Muscle of leg (tissue), 11 donors: Measurements from ENCODE around the gene CPLANE2. TPM values are rescaled to one million over a fixed set of nuclear protein-coding genes. Genes with fewer than 3 reads are reported as not detected.

ENCODE experiments used
- DNase-seq: peaks from one replicate; pipeline ENCODE4 v3.0.0; 2013
- H3K27ac ChIP-seq: one replicate; pipeline ENCODE4 v1.5.1; 2013; ENCODE audit warnings: mild to moderate bottlenecking, low read length, control low read depth
- H3K27me3 ChIP-seq: one replicate; pipeline ENCODE4 v1.6.1; 2013; ENCODE audit warnings: low read length; ENCODE audit not compliant: control insufficient read depth, insufficient read depth
- H3K36me3 ChIP-seq: one replicate; pipeline ENCODE4 v1.6.1; 2013; ENCODE audit warnings: low read length; ENCODE audit not compliant: control insufficient read depth, insufficient read depth
- H3K4me1 ChIP-seq: one replicate; pipeline ENCODE4 v1.6.1; 2013; ENCODE audit warnings: low read length; ENCODE audit not compliant: control insufficient read depth, insufficient read depth
- H3K4me3 ChIP-seq: one replicate; pipeline ENCODE4 v1.5.1; 2013; ENCODE audit warnings: low read length, control low read depth
- H3K9me3 ChIP-seq: replicated peaks from 2 replicates; pipeline ENCODE4 v1.6.1; 2013; ENCODE audit warnings: low read depth, low read length; ENCODE audit not compliant: control insufficient read depth
- WGBS: methylation state at CpG from one replicate; pipeline ENCODE4 v1.1.5; 2013; ENCODE audit warnings: missing lambda C conversion rate; ENCODE audit not compliant: insufficient coverage; 5-methylcytosine and 5-hydroxymethylcytosine counted together
- polyA plus RNA-seq, 8 donors: library from polyadenylated mRNA; unstranded; fragments of 120-200 nt; gene quantifications; one replicate each; pipeline versions ENCODE4 v1.2.1 to v1.2.3, GENCODE V29; 2013; ENCODE audit warnings: inconsistent platforms in 1 of 8, low replicate concordance in 1 of 8; ENCODE audit not compliant: insufficient read length in 8 of 8, insufficient read depth in 1 of 8
- total RNA-seq: library from RNA; stranded (reverse); fragments of 120-200 nt; gene quantifications from one replicate; pipeline ENCODE4 v1.2.4, GENCODE V29; 2013

Gene CPLANE2
- total and polyA plus RNA-seq, 9 donors = 1.7 to 3.4 (median 2.8) TPM

DNA sequence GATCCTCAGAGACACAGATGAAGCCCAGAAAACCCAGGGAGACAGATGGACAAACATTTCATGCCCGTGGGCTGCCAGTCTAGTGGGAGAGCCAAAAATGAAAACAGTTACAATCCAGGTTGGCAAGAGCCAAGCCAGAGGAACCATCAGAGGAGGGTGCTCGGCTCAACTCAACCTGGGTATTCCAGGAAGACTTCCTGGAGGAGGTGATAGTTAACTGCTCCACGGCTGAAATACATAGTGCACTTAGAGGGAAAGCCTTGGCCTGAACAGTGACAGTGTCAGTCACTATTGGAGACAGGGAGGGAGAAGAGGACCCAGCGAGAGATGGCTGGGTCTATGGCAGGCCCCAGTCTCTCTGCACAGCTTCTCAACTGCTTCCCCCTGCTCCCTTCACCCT is 26.4 kb downstream of the CPLANE2 start:
- Histone ChIP-seq H3K4me1 (peaks cover 20% of the 10 kb centered on the region), H3K4me3 (no peak overlapping the region), H3K27ac (no peak overlapping the region), H3K36me3 (no peaks in the 10 kb centered on the region), H3K27me3 (no peaks in the 10 kb centered on the region), H3K9me3 (no peaks in the 10 kb centered on the region)
- DNase-seq = no peak
- WGBS = 77% methylated on average over 3 of the region's 4 CpGs

GRCh38 chr1:16209847-16210407 is 27.1 kb downstream of the CPLANE2 start:
- Histone ChIP-seq H3K27ac (no peak overlapping the region), H3K27me3 (no peaks in the 10 kb centered on the region), H3K4me1 (peaks cover 19% of the 10 kb centered on the region), H3K9me3 (no peaks in the 10 kb centered on the region), H3K4me3 (no peak overlapping the region), H3K36me3 (no peaks in the 10 kb centered on the region)
- 57% methylated on average over 9 of the region's 11 CpGs for WGBS
- DNase-seq = no peak

- Histone ChIP-seq H3K27me3 (no peaks in the 10 kb centered on the region), H3K9me3 (no peaks in the 10 kb centered on the region), H3K4me1 (peaks cover 19% of the 10 kb centered on the region), H3K36me3 (peaks cover under 1% of the 10 kb centered on the region), H3K27ac (no peak overlapping the region), H3K4me3 (no peak overlapping the region)
- no peak for DNase-seq
- 90% methylated on average over 7 of the region's 9 CpGs for WGBS
Measured at GRCh38 chr1:16209132-16209846, 27.7 kb downstream of the CPLANE2 start.

DNA sequence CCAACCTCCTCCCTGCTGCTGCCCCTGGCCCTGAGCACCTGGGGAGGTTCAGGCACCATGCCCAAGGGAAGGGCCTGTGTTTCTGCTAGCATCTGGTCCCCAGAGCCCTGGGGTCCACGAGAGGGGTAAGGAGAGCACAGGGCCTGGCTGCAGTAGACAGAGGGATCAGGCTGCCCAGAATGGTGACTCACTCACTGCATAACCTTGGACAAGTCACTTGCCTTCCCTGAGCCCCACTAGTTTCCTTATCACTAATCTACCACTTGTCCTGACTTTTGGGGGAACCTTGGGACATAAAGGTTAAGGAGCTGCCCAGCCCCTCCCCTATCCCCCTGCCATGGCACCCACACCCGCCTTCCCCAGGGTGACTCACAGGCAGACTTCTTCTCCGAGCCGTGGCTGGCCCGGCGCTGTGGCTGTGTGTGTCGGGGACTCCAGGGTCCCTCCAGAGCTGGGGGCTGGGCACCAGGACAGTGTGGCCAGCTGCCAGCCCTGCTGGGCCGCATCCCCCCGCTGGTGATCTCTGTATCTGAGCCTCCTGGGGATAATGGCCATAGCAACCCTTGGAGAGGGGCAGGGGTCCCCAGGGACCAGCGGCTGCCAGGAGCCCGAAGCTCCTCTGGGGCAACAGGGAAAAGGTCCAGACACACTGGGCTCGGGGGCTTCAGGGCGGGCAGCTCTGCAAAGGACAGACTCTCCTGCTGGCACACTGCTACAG is 28.6 kb downstream of the CPLANE2 start:
- H3K4me1 ChIP-seq = peaks cover 19% of the 10 kb centered on the region
- no peak overlapping the region for H3K27ac ChIP-seq
- no peak for DNase-seq
- H3K4me3 ChIP-seq = no peak overlapping the region
- H3K9me3 ChIP-seq = no peaks in the 10 kb centered on the region
- H3K27me3 ChIP-seq = no peaks in the 10 kb centered on the region
- H3K36me3 ChIP-seq = peaks cover 3% of the 10 kb centered on the region
- WGBS = 71% methylated on average over 12 of the region's 13 CpGs

- Histone ChIP-seq H3K4me1 (peaks cover 19% of the 10 kb centered on the region), H3K36me3 (peaks cover 3% of the 10 kb centered on the region), H3K4me3 (peak overlapping the region; percentile 26), H3K9me3 (no peaks in the 10 kb centered on the region), H3K27ac (peak overlapping the region; percentile 76), H3K27me3 (no peaks in the 10 kb centered on the region)
- 46% methylated on average over 40 of the region's 51 CpGs for WGBS
- DNase-seq = no peak
Measured at GRCh38 chr1:16207318-16208269, 29.4 kb downstream of the CPLANE2 start.

GRCh38 chr1:16206547-16207317 is 30.3 kb downstream of the CPLANE2 start:
- Histone ChIP-seq H3K27me3 (no peaks in the 10 kb centered on the region), H3K4me1 (peaks cover 19% of the 10 kb centered on the region), H3K4me3 (peak overlapping the region; percentile 26), H3K27ac (peak overlapping the region; percentile 91), H3K9me3 (no peaks in the 10 kb centered on the region), H3K36me3 (peaks cover 3% of the 10 kb centered on the region)
- peak; percentile 99 for DNase-seq
- WGBS = under 1% methylated on average over 73 of the region's 87 CpGs

DNA sequence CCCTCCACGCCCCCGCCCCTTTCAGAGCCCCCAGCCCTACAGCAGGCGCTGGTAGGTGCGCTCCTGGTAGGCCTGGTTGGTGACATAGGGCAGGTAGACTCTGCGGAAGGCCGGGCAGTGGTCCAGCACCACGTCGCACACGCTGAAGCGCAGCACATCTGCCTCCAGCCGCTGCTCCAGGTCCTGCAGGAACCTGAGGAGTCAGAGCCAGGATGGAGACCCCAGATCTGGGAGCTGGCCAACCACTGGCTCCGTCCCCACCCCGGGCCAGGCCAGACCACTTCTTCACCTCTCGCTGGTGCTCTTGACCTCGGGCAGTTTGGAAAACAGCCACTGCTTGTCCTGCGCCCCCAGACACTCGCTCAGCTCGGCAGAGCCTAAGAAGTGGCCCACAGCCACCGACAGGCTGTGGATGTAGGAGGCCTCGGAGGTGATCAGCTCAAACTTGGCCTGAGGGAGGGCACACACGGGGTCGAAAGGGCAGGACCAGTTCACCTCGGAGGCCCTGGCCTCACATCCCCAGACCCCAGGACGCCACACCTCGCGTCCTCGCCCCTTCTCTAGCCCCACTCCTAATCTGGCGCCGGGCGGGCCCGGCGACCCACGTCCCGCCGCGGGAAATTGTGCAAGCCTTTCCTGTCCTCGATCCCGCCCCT is 31.0 kb downstream of the CPLANE2 start:
- H3K27me3 ChIP-seq = no peaks in the 10 kb centered on the region
- WGBS = 48% methylated on average over 19 of the region's 38 CpGs
- DNase-seq = no peak
- H3K4me3 ChIP-seq = peak overlapping the region; percentile 26
- H3K27ac ChIP-seq = peak overlapping the region; percentile 67
- peaks cover 3% of the 10 kb centered on the region for H3K36me3 ChIP-seq
- H3K4me1 ChIP-seq = peaks cover 19% of the 10 kb centered on the region
- H3K9me3 ChIP-seq = no peaks in the 10 kb centered on the region

DNA sequence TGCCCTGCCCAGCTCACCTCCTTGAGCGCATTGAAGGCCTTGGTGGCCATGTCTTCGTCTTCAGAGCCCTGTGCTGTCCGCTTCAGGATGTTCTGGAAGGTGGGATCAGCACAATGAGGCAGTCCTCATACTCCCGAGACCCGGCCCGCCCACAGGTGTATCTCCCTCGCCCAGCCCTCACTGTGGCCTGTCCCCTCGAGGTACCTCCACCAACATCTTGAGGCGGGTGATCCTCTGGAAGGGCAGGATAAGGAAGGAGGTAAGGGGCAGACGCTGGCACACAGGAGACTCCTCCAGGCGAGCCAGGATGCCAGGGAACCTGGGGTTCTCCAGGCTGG is 31.7 kb downstream of the CPLANE2 start:
- WGBS = 95% methylated on average over 6 of the region's 11 CpGs
- H3K27me3 ChIP-seq = no peaks in the 10 kb centered on the region
- DNase-seq = no peak
- H3K4me3 ChIP-seq = no peak overlapping the region
- H3K9me3 ChIP-seq = no peaks in the 10 kb centered on the region
- H3K27ac ChIP-seq = no peak overlapping the region
- H3K4me1 ChIP-seq = peaks cover 19% of the 10 kb centered on the region
- peaks cover 3% of the 10 kb centered on the region for H3K36me3 ChIP-seq
